IMR-90 (cell line): ENCODE results near the gene MAPRE3. TPM values are rescaled to one million over a fixed set of nuclear protein-coding genes. Genes with fewer than 3 reads are reported as not detected.

Experiments
- ATAC-seq: fragments of 200-7000 bp; cut with Tn5 transposase; 2 replicates; pipeline ENCODE4 v1.9.1; 2020; ENCODE audit warnings: low read depth, mild to moderate bottlenecking, moderate library complexity
- BruUV-seq: library from RNA; stranded (reverse); fragments of 400-500 nt; replicated peaks from 2 replicates; lab custom pipeline; 2021; lab: Mats Ljungman, UMichigan
- CTCF ChIA-PET: fragments of 300-600 bp; formaldehyde crosslinking; extraction: SDS; loops from one replicate; lab custom pipeline; 2021; ENCODE audit warnings: antibody characterized with exemption; lab: Yijun Ruan, JAX
- POLR2A ChIA-PET: fragments of 300-600 bp; sonication (Branson Sonifier 250); formaldehyde crosslinking; loops from one replicate; lab custom pipeline; 2022; ENCODE audit warnings: antibody characterized with exemption; ENCODE audit not compliant: unreplicated experiment; lab: Charles Lee
- DNase-seq: peaks from one replicate; pipeline ENCODE4 v3.0.0; 2013
- H2AFZ ChIP-seq: replicated peaks from 2 replicates; pipeline ENCODE3; 2013; ENCODE audit warnings: low read length, mild to moderate bottlenecking; ENCODE audit not compliant: poor library complexity
- H2AK5ac ChIP-seq: 2 replicates; pipeline ENCODE4 v1.6.1; 2013; ENCODE audit warnings: low read depth, low read length, inconsistent platforms
- H2AK9ac ChIP-seq: replicated peaks from 2 replicates; pipeline ENCODE3; 2013; ENCODE audit warnings: mild to moderate bottlenecking, low read depth, low read length, moderate library complexity; ENCODE audit not compliant: poor library complexity
- H2BK120ac ChIP-seq: 2 replicates; pipeline ENCODE4 v1.6.1; 2013; ENCODE audit warnings: low read depth, low read length, inconsistent platforms
- H2BK15ac ChIP-seq: 3 replicates; pipeline ENCODE4 v1.6.1; 2013; ENCODE audit warnings: low read depth, low read length, inconsistent platforms
- H2BK20ac ChIP-seq: 2 replicates; pipeline ENCODE4 v1.6.1; 2013; ENCODE audit warnings: low read depth, mild to moderate bottlenecking, inconsistent platforms, low read length, moderate library complexity
- H2BK5ac ChIP-seq: 2 replicates; pipeline ENCODE4 v1.6.1; 2013; ENCODE audit warnings: mild to moderate bottlenecking, low read depth, low read length, inconsistent platforms; ENCODE audit not compliant: poor library complexity, severe bottlenecking
- H3K14ac ChIP-seq: replicated peaks from 2 replicates; pipeline ENCODE4 v1.6.1; 2013; ENCODE audit warnings: low read depth, low read length, inconsistent platforms
- H3K18ac ChIP-seq: 2 replicates; pipeline ENCODE4 v1.6.1; 2013; ENCODE audit warnings: low read depth, low read length, control low read depth
- H3K23ac ChIP-seq: 2 replicates; pipeline ENCODE4 v1.6.1; 2013; ENCODE audit warnings: low read depth, low read length, inconsistent platforms
- H3K27ac ChIP-seq: 2 replicates; pipeline ENCODE4 v1.5.1; 2013; ENCODE audit warnings: mild to moderate bottlenecking, control low read depth, low read length; ENCODE audit not compliant: insufficient read depth
- H3K27me3 ChIP-seq: 2 replicates; pipeline ENCODE4 v1.6.1; 2013; ENCODE audit warnings: low read length; ENCODE audit not compliant: control insufficient read depth, insufficient read depth
- H3K36me3 ChIP-seq: 2 replicates; pipeline ENCODE4 v1.6.1; 2013; ENCODE audit warnings: low read length, mixed read lengths; ENCODE audit not compliant: control insufficient read depth, insufficient read depth
- H3K4ac ChIP-seq: 2 replicates; pipeline ENCODE4 v1.6.1; 2013; ENCODE audit warnings: low read depth, low read length, inconsistent platforms
- H3K4me1 ChIP-seq: 2 replicates; pipeline ENCODE4 v1.6.1; 2013; ENCODE audit warnings: low read length, mixed read lengths; ENCODE audit not compliant: control insufficient read depth, insufficient read depth
- H3K4me2 ChIP-seq: 2 replicates; pipeline ENCODE4 v1.6.1; 2013; ENCODE audit warnings: low read depth, mild to moderate bottlenecking, control low read depth, low read length, moderate library complexity
- H3K4me3 ChIP-seq: 2 replicates; pipeline ENCODE4 v1.5.1; 2013; ENCODE audit warnings: low read depth, mild to moderate bottlenecking, control low read depth, low read length, moderate library complexity; ENCODE audit not compliant: insufficient read depth
- H3K56ac ChIP-seq: 2 replicates; pipeline ENCODE4 v1.6.1; 2013; ENCODE audit warnings: low read length, inconsistent platforms; ENCODE audit not compliant: insufficient read depth; ENCODE audit errors: extremely low read depth
- H3K79me1 ChIP-seq, 2 experiments: 2 replicates each; pipeline ENCODE4 v1.6.1; 2013; ENCODE audit warnings: low read length in 2 of 2, inconsistent platforms in 1 of 2, low read depth in 1 of 2
- H3K9ac ChIP-seq: 2 replicates; pipeline ENCODE4 v1.6.1; 2013; ENCODE audit warnings: low read depth, low read length, control low read depth
- H3K9me1 ChIP-seq: 2 replicates; pipeline ENCODE4 v1.6.1; 2013; ENCODE audit warnings: low read length, inconsistent platforms; ENCODE audit not compliant: insufficient read depth
- H3K9me3 ChIP-seq: 2 replicates; pipeline ENCODE4 v1.6.1; 2013; ENCODE audit warnings: low read length; ENCODE audit not compliant: control insufficient read depth, insufficient read depth
- H4K20me1 ChIP-seq: 2 replicates; pipeline ENCODE4 v1.6.1; 2013; ENCODE audit warnings: low read length, inconsistent platforms; ENCODE audit not compliant: insufficient read depth
- H4K5ac ChIP-seq: 2 replicates; pipeline ENCODE4 v1.6.1; 2013; ENCODE audit warnings: mild to moderate bottlenecking, low read depth, low read length, control low read depth
- H4K8ac ChIP-seq, 2 experiments: 2 replicates each; pipeline ENCODE4 v1.6.1; 2013; ENCODE audit warnings: low read depth in 2 of 2, low read length in 2 of 2, control low read depth in 1 of 2, inconsistent platforms in 1 of 2
- H4K91ac ChIP-seq: 2 replicates; pipeline ENCODE4 v1.6.1; 2013; ENCODE audit warnings: low read depth, low read length, inconsistent platforms; ENCODE audit not compliant: insufficient read depth
- CEBPB ChIP-seq: IDR thresholded peaks from 2 replicates; pipeline ENCODE4 v1.6.1; 2012; ENCODE audit warnings: low read depth, low read length, improper control_type of control experiment
- CHD1 ChIP-seq: IDR thresholded peaks from 2 replicates; pipeline ENCODE4 v1.6.1; 2012; ENCODE audit warnings: low read depth, low read length, improper control_type of control experiment
- MAFK ChIP-seq: IDR thresholded peaks from 2 replicates; pipeline ENCODE4 v1.6.1; 2012; ENCODE audit warnings: low read depth, low read length, improper control_type of control experiment
- NFE2L2 ChIP-seq: fragments of 150-350 bp; IDR thresholded peaks from 2 replicates; pipeline ENCODE4 v1.6.1; 2016; ENCODE audit warnings: low read depth, mild to moderate bottlenecking, low read length
- POLR2A ChIP-seq: IDR thresholded peaks from 2 replicates; pipeline ENCODE4 v1.6.1; 2012; ENCODE audit warnings: mild to moderate bottlenecking, low read depth, low read length
- RAD21 ChIP-seq: IDR thresholded peaks from 2 replicates; pipeline ENCODE4 v1.6.1; 2012; ENCODE audit warnings: low read length, improper control_type of control experiment
- SMC3 ChIP-seq: fragments of 150-350 bp; IDR thresholded peaks from 2 replicates; pipeline ENCODE4 v1.6.1; 2016; ENCODE audit warnings: low read depth, mild to moderate bottlenecking, antibody characterized with exemption, low read length, moderate library complexity
- WGBS, 2 experiments: methylation state at CpG; one replicate each; pipeline versions ENCODE4 v1.1.5 to v1.1.7; 2013; ENCODE audit warnings: missing lambda C conversion rate in 2 of 2; ENCODE audit not compliant: insufficient read length in 1 of 2; ENCODE audit errors: extremely low coverage in 2 of 2; 5-methylcytosine and 5-hydroxymethylcytosine counted together
- dilution Hi-C: fragments of 300-500 bp; cut with HindIII; formaldehyde crosslinking; loops from one replicate; pipeline ENCODE4 v1.14.3; 2018; ENCODE audit warnings: low sequenced_read_pairs; ENCODE audit not compliant: unreplicated experiment
- in situ Hi-C: fragments of 300-500 bp; cut with MboI; formaldehyde crosslinking; loops from 3 replicates; pipeline ENCODE4 v1.14.3; 2019; ENCODE audit warnings: low sequenced_read_pairs, inconsistent platforms, mixed read lengths
- intact Hi-C: fragments of 100-400 bp; cut with micrococcal nuclease; formaldehyde crosslinking; loops from 2 replicates; pipeline ENCODE4 v1.10.0; 2022
- polyA plus RNA-seq, 3 experiments: library from polyadenylated mRNA; depleted of rRNA; stranded (reverse); fragments of >200 nt; gene quantifications; 2 replicates each; pipeline ENCODE4 v1.2.3, GENCODE V29; 2012; ENCODE audit warnings: low replicate concordance in 1 of 3
- total RNA-seq: library from RNA; depleted of rRNA; stranded (reverse); fragments of >200 nt; gene quantifications from 2 replicates; pipeline ENCODE4 v1.2.3, GENCODE V29; 2012
- TF ChIP-seq, protein P1 (sequence below): fragments of 150-350 bp; IDR thresholded peaks from 2 replicates; pipeline ENCODE4 v1.6.1; 2017; ENCODE audit warnings: mild to moderate bottlenecking, antibody characterized with exemption, low read length, low read depth
- TF ChIP-seq, protein P2 (sequence below): fragments of 150-350 bp; IDR thresholded peaks from 2 replicates; pipeline ENCODE4 v1.6.1; 2016; ENCODE audit warnings: low read depth, mild to moderate bottlenecking, low read length, moderate library complexity, borderline replicate concordance

The MAPRE3 gene
- total and polyA plus RNA-seq, 2 of the 4 experiments (the other 2 are of a cell fraction), result 1.8 to 20.3 TPM

DNA sequence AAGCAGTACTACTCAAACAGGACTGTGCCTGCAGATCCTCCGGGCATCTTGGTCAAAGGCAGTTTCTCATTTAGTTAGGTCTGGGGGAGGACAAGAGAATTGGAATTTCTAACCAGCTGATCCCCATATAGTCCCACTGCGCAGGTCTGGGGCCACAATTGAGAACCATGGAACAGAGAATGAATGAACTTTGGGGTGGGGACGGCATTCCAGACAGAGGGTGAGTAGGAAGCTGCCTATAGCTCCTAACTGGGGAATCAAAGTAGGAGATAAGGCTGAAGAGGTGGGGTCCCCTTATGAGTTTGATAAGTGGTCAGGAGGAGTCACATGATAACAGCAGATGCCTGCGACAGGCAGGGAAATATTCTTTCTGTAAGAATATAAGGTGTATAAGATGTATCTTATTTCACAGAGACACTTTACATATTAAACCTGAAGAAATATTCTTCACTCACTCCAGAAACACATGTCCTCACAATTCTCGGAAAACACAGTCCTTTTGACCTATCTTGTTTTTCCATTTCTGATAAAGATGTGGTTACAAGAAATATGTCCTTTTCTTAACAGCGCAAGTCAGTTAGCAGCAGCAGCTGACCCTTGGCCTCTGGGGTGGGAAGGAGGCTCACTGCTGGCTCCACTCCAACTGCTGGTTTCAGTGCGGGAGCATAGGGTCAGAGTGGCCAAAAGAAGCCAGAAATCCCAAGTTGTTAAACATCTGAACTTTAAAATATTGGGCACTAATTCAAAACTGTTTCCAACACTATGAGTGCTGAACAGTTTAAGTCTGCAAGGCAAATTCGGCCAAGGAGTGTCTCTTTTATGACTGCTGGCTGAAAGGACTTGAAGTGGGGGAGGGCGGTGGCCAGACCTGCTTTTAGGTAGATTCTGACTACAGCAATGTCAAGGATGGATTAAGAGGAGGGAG is 49.8 kb downstream of the MAPRE3 start:
- Histone ChIP-seq H2BK120ac (no peak overlapping the region), H2AK5ac (no peak overlapping the region), H3K4me1 (peaks cover 18% of the 10 kb centered on the region), H3K36me3 (peaks cover 19% of the 10 kb centered on the region), H3K56ac (no peak overlapping the region), H3K27ac (no peak overlapping the region), H3K23ac (no peak overlapping the region), H3K4me3 (no peak overlapping the region), H3K4me2 (no peak overlapping the region; the same call in 1 of the 2 replicates), H3K27me3 (no peaks in the 10 kb centered on the region), H4K5ac (no peak overlapping the region), H3K79me1 (peaks cover 2 to 14% of the 10 kb centered on the region in 2 experiments; a peak in 1 of 4 replicates), H2BK15ac (no peak overlapping the region), H2BK5ac (no peak overlapping the region), H2AK9ac (peak overlapping the region; percentile 6), H4K91ac (no peak overlapping the region), H3K14ac (no peak overlapping the region), H4K8ac (no peak overlapping the region), H3K9me3 (no peaks in the 10 kb centered on the region), H3K4ac (no peak overlapping the region), H4K20me1 (peaks cover 8% of the 10 kb centered on the region), H3K18ac (no peak overlapping the region), H3K9ac (no peak overlapping the region), H2BK20ac (no peak overlapping the region), H2AFZ (no peak overlapping the region), H3K9me1 (peaks cover 21% of the 10 kb centered on the region)
- TF ChIP-seq, protein P1, sequence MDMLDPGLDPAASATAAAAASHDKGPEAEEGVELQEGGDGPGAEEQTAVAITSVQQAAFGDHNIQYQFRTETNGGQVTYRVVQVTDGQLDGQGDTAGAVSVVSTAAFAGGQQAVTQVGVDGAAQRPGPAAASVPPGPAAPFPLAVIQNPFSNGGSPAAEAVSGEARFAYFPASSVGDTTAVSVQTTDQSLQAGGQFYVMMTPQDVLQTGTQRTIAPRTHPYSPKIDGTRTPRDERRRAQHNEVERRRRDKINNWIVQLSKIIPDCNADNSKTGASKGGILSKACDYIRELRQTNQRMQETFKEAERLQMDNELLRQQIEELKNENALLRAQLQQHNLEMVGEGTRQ, result no peak
- TF ChIP-seq POLR2A (no peak), SMC3 (no peak), RAD21 (no peak), NFE2L2 (no peak), CEBPB (no peak), MAFK (no peak), CHD1 (no peak)
- TF ChIP-seq, protein P2, sequence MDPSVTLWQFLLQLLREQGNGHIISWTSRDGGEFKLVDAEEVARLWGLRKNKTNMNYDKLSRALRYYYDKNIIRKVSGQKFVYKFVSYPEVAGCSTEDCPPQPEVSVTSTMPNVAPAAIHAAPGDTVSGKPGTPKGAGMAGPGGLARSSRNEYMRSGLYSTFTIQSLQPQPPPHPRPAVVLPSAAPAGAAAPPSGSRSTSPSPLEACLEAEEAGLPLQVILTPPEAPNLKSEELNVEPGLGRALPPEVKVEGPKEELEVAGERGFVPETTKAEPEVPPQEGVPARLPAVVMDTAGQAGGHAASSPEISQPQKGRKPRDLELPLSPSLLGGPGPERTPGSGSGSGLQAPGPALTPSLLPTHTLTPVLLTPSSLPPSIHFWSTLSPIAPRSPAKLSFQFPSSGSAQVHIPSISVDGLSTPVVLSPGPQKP, result no peak
- intact Hi-C loops, result loop anchor here (5.0 kb wide), 1 partner anchor 413 kb away; no protein-coding TSS in a partner anchor
- dilution Hi-C loops, result no loop called here
- in situ Hi-C loops, result no loop called here
- BruUV-seq, result no TSS peak
- ATAC-seq, result no peak
- no peak for DNase-seq
- CTCF ChIA-PET, result no interaction called here
- POLR2A ChIA-PET, result no interaction called here
- no CpG with 5 or more reads among the region's 9 CpGs for WGBS, 2 experiments
